Measurements from ENCODE around the gene TCAIM. TPM values are rescaled to one million over a fixed set of nuclear protein-coding genes. Genes with fewer than 3 reads are reported as not detected.

The TCAIM gene
- total and polyA plus RNA-seq, 11 donors: 17.0 to 45.0 (median 31.4) TPM

DNA sequence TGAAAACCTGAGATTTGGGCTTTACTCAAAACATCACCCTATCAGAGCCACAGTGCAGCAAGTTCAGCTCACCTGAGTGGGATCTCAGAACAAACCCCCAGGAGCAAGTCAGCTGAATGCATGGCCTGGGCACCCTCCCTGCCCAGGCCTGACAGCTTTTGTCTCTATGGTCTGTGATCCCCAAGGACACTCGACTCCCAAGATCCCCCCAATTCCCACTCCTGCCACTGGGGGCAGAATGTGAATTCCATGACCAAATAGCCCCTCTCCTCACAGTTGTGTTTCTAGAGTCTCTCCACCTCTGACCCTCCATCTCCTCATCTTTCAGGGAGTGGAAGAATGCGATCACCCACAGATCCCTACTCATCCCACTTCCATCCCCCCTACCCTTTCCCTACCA lies 80.0 kb downstream of the TCAIM start:
- Histone ChIP-seq H3K36me3 (no peaks in the 10 kb centered on the region), H3K4me1 (no peaks in the 10 kb centered on the region), H3K9me3 (no peaks in the 10 kb centered on the region), H3K27me3 (no peaks in the 10 kb centered on the region), H3K27ac (no peak overlapping the region), H3K4me3 (no peak overlapping the region)
- intact Hi-C loops (cut with DNase I): no loop called here
- 78 to 90% (median 83%) methylated on average over 2 of the region's 2 CpGs for WGBS, 4 donors
- TF ChIP-seq POLR2A (IDR thresholded peaks at IDR 0.05): no peak
- TF ChIP-seq, protein P1, sequence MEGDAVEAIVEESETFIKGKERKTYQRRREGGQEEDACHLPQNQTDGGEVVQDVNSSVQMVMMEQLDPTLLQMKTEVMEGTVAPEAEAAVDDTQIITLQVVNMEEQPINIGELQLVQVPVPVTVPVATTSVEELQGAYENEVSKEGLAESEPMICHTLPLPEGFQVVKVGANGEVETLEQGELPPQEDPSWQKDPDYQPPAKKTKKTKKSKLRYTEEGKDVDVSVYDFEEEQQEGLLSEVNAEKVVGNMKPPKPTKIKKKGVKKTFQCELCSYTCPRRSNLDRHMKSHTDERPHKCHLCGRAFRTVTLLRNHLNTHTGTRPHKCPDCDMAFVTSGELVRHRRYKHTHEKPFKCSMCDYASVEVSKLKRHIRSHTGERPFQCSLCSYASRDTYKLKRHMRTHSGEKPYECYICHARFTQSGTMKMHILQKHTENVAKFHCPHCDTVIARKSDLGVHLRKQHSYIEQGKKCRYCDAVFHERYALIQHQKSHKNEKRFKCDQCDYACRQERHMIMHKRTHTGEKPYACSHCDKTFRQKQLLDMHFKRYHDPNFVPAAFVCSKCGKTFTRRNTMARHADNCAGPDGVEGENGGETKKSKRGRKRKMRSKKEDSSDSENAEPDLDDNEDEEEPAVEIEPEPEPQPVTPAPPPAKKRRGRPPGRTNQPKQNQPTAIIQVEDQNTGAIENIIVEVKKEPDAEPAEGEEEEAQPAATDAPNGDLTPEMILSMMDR (IDR thresholded peaks at IDR 0.05): peak in 4 of 12 donors; percentile 11 to 32 (median 20)
- no peak for ATAC-seq
- no peak for DNase-seq

DNA sequence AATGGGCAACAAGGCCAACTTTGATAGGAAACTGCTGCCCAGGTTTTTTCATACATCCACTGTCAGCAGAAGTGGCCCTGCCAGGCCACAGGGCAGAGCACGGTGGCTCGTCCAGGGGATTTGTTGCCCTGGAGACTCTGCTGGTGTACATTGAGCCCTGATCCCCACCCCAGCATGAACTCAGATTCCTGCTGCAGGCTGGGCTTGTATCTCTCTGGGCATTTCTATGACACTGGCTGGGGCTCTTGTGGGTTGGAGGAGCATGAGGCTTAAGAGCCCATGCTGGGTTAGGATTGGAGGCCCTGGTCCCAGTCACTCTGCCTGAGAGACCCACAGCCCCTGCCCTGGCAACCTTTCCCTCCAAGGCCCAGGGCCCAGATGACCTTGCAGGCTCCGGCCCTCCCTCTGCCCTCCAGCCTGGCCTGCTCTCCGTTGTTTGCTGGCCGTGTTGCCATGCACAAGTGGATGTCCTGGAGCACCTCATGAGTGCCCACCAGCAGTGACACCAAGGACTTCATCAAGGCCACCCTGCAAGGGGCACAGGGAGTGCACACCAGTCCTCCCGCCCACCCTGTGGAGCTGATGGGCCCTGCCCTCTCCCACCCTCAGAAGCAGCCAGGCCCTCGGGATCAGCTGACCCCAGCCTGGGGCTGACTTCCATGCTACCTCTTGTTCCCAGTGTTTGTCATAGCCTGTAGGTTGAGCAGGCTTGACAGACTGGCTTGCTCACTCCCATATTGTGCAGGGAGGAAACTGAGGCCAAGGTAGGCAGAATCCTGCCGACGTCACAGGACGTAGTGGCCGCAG lies 80.8 kb downstream of the TCAIM start:
- no peak overlapping the region for H3K27ac ChIP-seq
- no peak overlapping the region for H3K4me3 ChIP-seq
- WGBS, 4 donors: 78 to 94% (median 84%) methylated on average over 10 to 11 of the region's 11 CpGs
- TF ChIP-seq POLR2A (IDR thresholded peaks at IDR 0.05): no peak
- DNase-seq (no peak), ATAC-seq (no peak)
- H3K36me3 ChIP-seq: no peaks in the 10 kb centered on the region
- no peaks in the 10 kb centered on the region for H3K4me1 ChIP-seq
- H3K9me3 ChIP-seq: no peaks in the 10 kb centered on the region
- H3K27me3 ChIP-seq: no peaks in the 10 kb centered on the region
- intact Hi-C loops (cut with DNase I): no loop called here

DNA sequence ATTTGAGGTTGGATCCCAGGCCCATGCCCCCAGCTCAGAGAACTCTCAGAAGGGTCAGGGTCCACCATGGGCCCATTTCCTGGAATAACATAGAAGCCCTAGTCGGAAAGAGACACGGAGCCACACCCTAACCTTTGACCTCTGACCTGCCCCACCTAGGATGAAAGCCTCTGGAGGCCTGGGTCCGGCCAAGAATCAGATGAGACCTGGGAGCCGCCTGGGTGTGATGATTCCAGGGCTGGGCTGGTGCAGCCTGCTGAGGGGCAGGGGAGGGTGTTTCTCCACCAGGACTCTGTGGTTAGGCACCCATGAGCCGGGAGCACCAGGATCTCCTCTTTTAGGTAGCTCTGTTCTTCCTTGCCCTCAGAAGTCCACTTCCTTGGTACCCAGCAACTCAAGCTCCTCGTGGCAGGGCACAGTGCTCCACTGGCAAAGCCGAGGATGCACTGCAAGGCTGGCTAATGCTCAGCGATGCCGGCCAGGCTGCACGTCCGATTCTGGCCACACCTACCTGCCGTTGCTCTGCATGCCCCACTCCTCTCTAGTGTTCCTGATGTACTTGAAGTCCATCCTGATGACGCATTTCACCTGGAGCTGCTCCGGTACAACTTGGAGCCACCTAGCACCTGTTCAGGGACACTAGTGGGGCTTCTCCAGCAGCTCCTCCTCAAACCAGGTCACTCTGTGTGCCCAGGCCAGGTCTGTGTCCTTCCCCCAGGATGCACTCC lies 81.5 kb downstream of the TCAIM start:
- no peaks in the 10 kb centered on the region for H3K4me1 ChIP-seq
- no peaks in the 10 kb centered on the region for H3K27me3 ChIP-seq
- no peaks in the 10 kb centered on the region for H3K9me3 ChIP-seq
- 84 to 91% (median 89%) methylated on average over 13 to 14 of the region's 14 CpGs for WGBS, 4 donors
- no peak overlapping the region for H3K27ac ChIP-seq
- no peak for ATAC-seq
- no peak for TF ChIP-seq POLR2A (IDR thresholded peaks at IDR 0.05)
- TF ChIP-seq, protein P1 (IDR thresholded peaks at IDR 0.05): no peak
- DNase-seq: no peak
- H3K4me3 ChIP-seq: no peak overlapping the region
- intact Hi-C loops (cut with DNase I): no loop called here
- no peaks in the 10 kb centered on the region for H3K36me3 ChIP-seq

DNA sequence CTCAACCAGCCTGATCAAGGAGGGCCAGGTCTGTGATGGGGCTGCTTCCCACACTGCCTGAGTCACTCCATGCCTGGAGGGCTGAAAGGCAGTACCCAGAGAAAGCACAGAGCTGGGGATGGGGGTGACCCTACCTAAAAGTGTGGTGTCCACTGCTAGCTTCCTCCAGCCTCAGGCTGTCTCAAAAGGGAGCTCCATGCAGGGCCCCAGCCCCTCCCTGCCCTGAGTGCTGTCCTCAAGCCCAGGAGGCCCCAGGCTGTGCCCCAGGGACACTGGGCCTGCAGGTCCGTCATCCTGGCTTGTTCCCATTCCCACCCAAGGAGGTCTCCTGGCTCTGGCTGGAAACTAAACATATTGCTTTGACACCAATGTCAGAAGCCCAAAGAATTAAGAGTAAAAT lies 82.1 kb downstream of the TCAIM start:
- TF ChIP-seq POLR2A (IDR thresholded peaks at IDR 0.05): no peak
- TF ChIP-seq, protein P1 (IDR thresholded peaks at IDR 0.05): no peak
- Histone ChIP-seq H3K4me3 (no peak overlapping the region), H3K27ac (no peak overlapping the region), H3K4me1 (no peaks in the 10 kb centered on the region), H3K27me3 (no peaks in the 10 kb centered on the region), H3K36me3 (no peaks in the 10 kb centered on the region), H3K9me3 (no peaks in the 10 kb centered on the region)
- 73 to 100% (median 88%) methylated on average over 1 of the region's 1 CpG for WGBS, 4 donors
- ATAC-seq (no peak), DNase-seq (no peak)
- intact Hi-C loops (cut with DNase I): no loop called here
